Peyer's patch (tissue), 4 donors: Measurements from ENCODE around the gene TAF11. TPM values are rescaled to one million over a fixed set of nuclear protein-coding genes. Genes with fewer than 3 reads are reported as not detected.

Experiments used
- DNase-seq, 3 donors: peaks; one replicate each; pipeline ENCODE4 v3.0.0-alpha.2; 2017 to 2019
- H3K27ac ChIP-seq, 4 donors: fragments of 200-600 bp; sonication (generic); one replicate each; pipeline ENCODE4 v1.5.1; 2016 to 2019
- H3K27me3 ChIP-seq, 2 donors: fragments of 200-600 bp; sonication (generic); one replicate each; pipeline ENCODE4 v1.5.1; 2019
- H3K36me3 ChIP-seq, 3 donors: fragments of 200-600 bp; sonication (generic); one replicate each; pipeline ENCODE4 v1.5.1; 2016 to 2019
- H3K4me1 ChIP-seq, 4 donors: fragments of 200-600 bp; sonication (generic); one replicate each; pipeline ENCODE4 v1.5.1; 2016 to 2019
- H3K4me3 ChIP-seq, 4 donors: fragments of 200-600 bp; sonication (generic); 1 replicate in 3 of 4; 2 replicates in 1 of 4; pipeline ENCODE4 v1.5.1; 2016 to 2019; ENCODE audit warnings: mild to moderate bottlenecking in 1 of 4
- H3K9me3 ChIP-seq, 4 donors: fragments of 200-600 bp; sonication (generic); one replicate each; pipeline ENCODE4 v1.5.1; 2016 to 2019; ENCODE audit warnings: mild to moderate bottlenecking in 1 of 4
- POLR2A ChIP-seq, 2 donors: fragments of 450-650 bp; IDR thresholded peaks; one replicate each; pipeline ENCODE4 v1.5.1; 2017; ENCODE audit warnings: antibody characterized with exemption in 2 of 2, mild to moderate bottlenecking in 2 of 2, moderate library complexity in 2 of 2
- total RNA-seq, 4 donors: library from RNA; depleted of rRNA; stranded (reverse); fragments of >200 nt; gene quantifications; one replicate each; pipeline ENCODE4 v1.1.0, GENCODE V29; 2016
- TF ChIP-seq, protein P1 (sequence below), 6 experiments: fragments of 450-650 bp in 4 of 6; fragments of 200-600 bp in 2 of 6; sonication (generic) in 1 of 6; IDR thresholded peaks; one replicate each; pipeline ENCODE4 v1.5.1; 2017 to 2019; ENCODE audit warnings: antibody characterized with exemption in 6 of 6, mild to moderate bottlenecking in 3 of 6, moderate library complexity in 1 of 6

The TAF11 gene
- total RNA-seq, 4 donors from 2014 or later: 22.1 to 30.5 (median 25.4) TPM

DNA sequence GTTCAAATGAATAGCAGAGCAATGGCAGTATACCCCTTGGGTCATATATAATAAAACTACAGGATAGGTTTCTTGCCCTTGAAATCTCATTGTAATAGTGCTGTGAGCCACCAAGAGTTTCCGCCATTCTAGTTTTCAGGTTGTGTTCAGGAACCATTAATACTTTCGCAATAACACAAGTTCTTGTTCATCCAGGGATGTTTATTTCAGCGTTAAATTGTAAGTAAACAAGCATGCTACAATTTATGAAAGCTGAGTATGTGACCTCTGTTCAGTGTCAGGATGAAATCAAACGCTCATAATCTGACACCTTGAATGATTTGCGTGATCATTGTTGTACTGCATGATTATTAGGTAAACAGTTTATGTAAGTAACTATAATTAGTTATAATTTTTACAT is 24.0 kb upstream of the TAF11 start:
- Histone ChIP-seq H3K4me1 (peaks cover 0 to 11% (median 2%) of the 10 kb centered on the region in 4 donors), H3K4me3 (no peak overlapping the region), H3K27ac (no peak overlapping the region), H3K9me3 (no peaks in the 10 kb centered on the region), H3K27me3 (no peaks in the 10 kb centered on the region), H3K36me3 (no peaks in the 10 kb centered on the region)
- DNase-seq: no peak
- TF ChIP-seq, protein P1, sequence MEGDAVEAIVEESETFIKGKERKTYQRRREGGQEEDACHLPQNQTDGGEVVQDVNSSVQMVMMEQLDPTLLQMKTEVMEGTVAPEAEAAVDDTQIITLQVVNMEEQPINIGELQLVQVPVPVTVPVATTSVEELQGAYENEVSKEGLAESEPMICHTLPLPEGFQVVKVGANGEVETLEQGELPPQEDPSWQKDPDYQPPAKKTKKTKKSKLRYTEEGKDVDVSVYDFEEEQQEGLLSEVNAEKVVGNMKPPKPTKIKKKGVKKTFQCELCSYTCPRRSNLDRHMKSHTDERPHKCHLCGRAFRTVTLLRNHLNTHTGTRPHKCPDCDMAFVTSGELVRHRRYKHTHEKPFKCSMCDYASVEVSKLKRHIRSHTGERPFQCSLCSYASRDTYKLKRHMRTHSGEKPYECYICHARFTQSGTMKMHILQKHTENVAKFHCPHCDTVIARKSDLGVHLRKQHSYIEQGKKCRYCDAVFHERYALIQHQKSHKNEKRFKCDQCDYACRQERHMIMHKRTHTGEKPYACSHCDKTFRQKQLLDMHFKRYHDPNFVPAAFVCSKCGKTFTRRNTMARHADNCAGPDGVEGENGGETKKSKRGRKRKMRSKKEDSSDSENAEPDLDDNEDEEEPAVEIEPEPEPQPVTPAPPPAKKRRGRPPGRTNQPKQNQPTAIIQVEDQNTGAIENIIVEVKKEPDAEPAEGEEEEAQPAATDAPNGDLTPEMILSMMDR (IDR thresholded peaks at IDR 0.05): no peak
- no peak for TF ChIP-seq POLR2A (IDR thresholded peaks at IDR 0.05)

DNA sequence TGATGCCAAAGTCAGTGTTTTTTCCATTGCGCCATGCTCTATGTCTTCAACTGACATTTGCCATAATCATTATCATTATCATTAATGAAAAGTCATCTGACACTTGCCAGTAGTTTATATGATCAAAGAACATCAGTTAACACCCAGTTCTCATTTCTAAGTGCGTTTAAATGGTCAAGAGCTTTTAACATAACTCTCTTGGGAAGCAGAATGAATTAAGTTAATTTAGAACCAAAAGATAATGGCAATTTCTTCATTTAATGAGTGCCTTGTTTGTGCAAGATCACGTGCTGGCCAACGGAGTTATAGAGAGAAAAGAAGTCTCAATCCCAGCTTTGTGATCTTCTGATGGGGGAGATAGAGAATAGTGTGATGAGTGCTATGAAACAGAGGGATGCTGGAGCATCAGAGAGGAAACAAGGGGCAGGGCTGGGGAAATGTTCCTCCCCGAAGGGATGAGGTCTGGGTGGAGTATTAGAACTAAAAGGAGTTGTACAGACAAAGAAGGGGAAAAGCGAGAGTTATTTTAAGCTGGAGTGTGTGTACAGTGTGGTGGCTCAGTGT is 21.6 kb upstream of the TAF11 start:
- Histone ChIP-seq H3K27me3 (no peaks in the 10 kb centered on the region), H3K36me3 (no peaks in the 10 kb centered on the region), H3K27ac (no peak overlapping the region), H3K9me3 (no peaks in the 10 kb centered on the region), H3K4me3 (no peak overlapping the region), H3K4me1 (peaks cover 0 to 11% (median 2%) of the 10 kb centered on the region in 4 donors)
- no peak for TF ChIP-seq POLR2A (IDR thresholded peaks at IDR 0.05)
- TF ChIP-seq, protein P1 (IDR thresholded peaks at IDR 0.05): no peak
- DNase-seq: no peak

DNA sequence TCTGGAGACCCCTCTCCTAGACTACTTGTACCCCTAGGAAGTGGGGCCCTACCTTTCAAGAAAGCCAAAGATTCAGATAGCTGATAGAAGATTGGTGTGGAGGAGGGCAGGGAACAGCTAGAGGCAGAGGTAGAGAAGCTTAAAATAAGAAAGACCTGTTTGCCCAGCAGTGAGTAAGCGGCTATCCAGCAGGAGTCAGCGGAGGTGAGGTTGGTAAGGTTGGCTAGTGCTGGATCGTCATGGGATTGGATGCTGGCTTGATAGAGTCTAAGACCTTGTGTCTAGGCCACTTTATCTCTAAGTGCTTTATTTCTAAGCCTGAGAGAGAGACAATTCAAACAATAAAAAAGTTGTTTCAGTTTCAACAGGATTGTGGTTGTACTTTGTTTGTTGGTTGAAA is 20.4 kb upstream of the TAF11 start:
- H3K36me3 ChIP-seq: no peaks in the 10 kb centered on the region
- no peaks in the 10 kb centered on the region for H3K9me3 ChIP-seq
- no peak overlapping the region for H3K4me3 ChIP-seq
- no peak for TF ChIP-seq POLR2A (IDR thresholded peaks at IDR 0.05)
- TF ChIP-seq, protein P1 (IDR thresholded peaks at IDR 0.05): no peak
- no peak for DNase-seq
- H3K4me1 ChIP-seq: peaks cover 0 to 8% (median 2%) of the 10 kb centered on the region in 4 donors
- no peaks in the 10 kb centered on the region for H3K27me3 ChIP-seq
- H3K27ac ChIP-seq: no peak overlapping the region

DNA sequence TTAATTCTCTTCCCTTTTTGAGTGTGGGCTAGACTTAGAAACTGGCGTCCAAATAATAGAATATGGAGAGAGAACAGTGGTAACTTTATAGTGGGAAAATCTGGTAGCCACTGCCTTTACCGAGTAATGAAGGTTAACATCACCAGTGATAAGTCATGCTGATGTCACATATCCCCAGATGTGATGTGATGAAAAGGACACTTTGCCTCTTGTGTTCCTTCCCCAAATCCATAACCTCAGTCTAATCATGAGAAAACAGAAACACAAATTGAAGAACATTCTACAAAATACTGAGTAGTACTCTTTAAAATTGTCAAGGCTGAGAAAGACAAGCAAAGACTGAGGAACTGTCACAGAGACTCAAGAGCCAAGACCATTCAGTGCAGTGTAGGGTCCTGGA is 19.0 kb upstream of the TAF11 start:
- DNase-seq: no peak
- Histone ChIP-seq H3K9me3 (no peaks in the 10 kb centered on the region), H3K36me3 (no peaks in the 10 kb centered on the region), H3K4me1 (peaks cover 0 to 4% (median 0%) of the 10 kb centered on the region in 4 donors), H3K4me3 (no peak overlapping the region), H3K27me3 (no peaks in the 10 kb centered on the region), H3K27ac (no peak overlapping the region)
- TF ChIP-seq POLR2A (IDR thresholded peaks at IDR 0.05): no peak
- TF ChIP-seq, protein P1 (IDR thresholded peaks at IDR 0.05): no peak

DNA sequence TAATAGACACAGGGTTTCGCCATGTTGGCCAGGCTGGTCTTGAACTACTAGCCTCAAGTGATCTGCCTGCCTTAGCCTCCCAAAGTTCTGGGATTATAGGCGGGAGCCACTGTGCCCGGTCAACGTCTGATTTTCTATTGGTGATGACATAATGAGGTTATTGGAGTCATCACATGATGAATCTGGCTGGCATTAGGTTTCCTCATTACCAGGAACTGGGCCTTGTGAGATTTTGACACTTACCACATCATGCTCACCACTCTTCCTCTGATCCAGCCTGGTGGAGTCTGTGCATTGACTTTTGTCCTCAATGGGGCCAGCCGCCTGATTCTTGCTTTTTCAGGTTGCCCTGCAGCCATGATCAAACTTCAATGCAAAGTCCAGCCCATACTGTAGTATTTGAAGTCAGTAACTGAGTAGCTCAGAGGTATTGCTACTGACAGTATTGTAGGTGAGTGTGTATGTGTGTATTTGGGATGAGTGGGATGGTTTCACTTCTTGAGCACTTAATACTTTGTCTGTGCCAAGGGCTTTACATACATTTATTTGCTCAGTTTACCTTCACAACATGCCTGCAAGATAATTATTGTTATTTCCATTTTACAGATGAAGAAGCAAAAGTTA is 17.3 kb upstream of the TAF11 start:
- Histone ChIP-seq H3K27me3 (no peaks in the 10 kb centered on the region), H3K36me3 (no peaks in the 10 kb centered on the region), H3K4me3 (no peak overlapping the region), H3K27ac (no peak overlapping the region), H3K4me1 (no peaks in the 10 kb centered on the region), H3K9me3 (no peaks in the 10 kb centered on the region)
- no peak for TF ChIP-seq POLR2A (IDR thresholded peaks at IDR 0.05)
- TF ChIP-seq, protein P1 (IDR thresholded peaks at IDR 0.05): no peak
- no peak for DNase-seq
